A673 (cell line): ENCODE results near the gene PDCL3. TPM values are rescaled to one million over a fixed set of nuclear protein-coding genes. Genes with fewer than 3 reads are reported as not detected.
A peak's percentile ranks its signal among the peaks of the same experiment; 100 is the strongest.

Experiments
- BruUV-seq: library from RNA; stranded (reverse); fragments of 400-500 nt; replicated peaks from 2 replicates; lab custom pipeline; 2021; lab: Mats Ljungman, UMichigan
- CTCF ChIA-PET: fragments of 300-600 bp; sonication (Branson Sonifier 250); formaldehyde crosslinking; loops from one replicate; lab custom pipeline; 2022; ENCODE audit warnings: antibody characterized with exemption; lab: Charles Lee
- POLR2A ChIA-PET: fragments of 300-600 bp; sonication (Branson Sonifier 250); formaldehyde crosslinking; loops from one replicate; lab custom pipeline; 2022; ENCODE audit warnings: antibody characterized with exemption; ENCODE audit not compliant: low non-redundant PET; lab: Charles Lee
- DNase-seq: peaks from one replicate; pipeline ENCODE4 v3.0.0-alpha.2; 2015; ENCODE audit warnings: low spot score
- H3K27ac ChIP-seq: fragments of 200-600 bp; sonication (generic); 2 replicates; pipeline ENCODE4 v1.5.1; 2016; ENCODE audit warnings: mixed run types, low read depth, mild to moderate bottlenecking, mixed read lengths, antibody characterized with exemption, low read length; ENCODE audit not compliant: poor library complexity, severe bottlenecking
- H3K27me3 ChIP-seq: fragments of 200-600 bp; sonication (generic); replicated peaks from 2 replicates; pipeline ENCODE4 v1.6.1; 2017; ENCODE audit warnings: mixed run types, low read depth, mild to moderate bottlenecking, mixed read lengths, antibody characterized with exemption, low read length; ENCODE audit not compliant: insufficient read depth, poor library complexity
- H3K36me3 ChIP-seq: fragments of 200-600 bp; sonication (generic); 2 replicates; pipeline ENCODE4 v1.6.1; 2016; ENCODE audit warnings: mixed run types, mild to moderate bottlenecking, mixed read lengths, antibody characterized with exemption, low read length; ENCODE audit not compliant: insufficient read depth, poor library complexity, severe bottlenecking
- H3K4me1 ChIP-seq: fragments of 200-600 bp; sonication (generic); 2 replicates; pipeline ENCODE4 v1.6.1; 2017; ENCODE audit warnings: mixed run types, mild to moderate bottlenecking, mixed read lengths, antibody characterized with exemption, low read length; ENCODE audit not compliant: insufficient read depth, poor library complexity, severe bottlenecking
- H3K4me3 ChIP-seq: fragments of 200-600 bp; sonication (generic); 2 replicates; pipeline ENCODE4 v1.5.1; 2016; ENCODE audit warnings: low read depth, mixed run types, mild to moderate bottlenecking, mixed read lengths, low read length; ENCODE audit not compliant: poor library complexity, severe bottlenecking
- H3K9me3 ChIP-seq: fragments of 200-600 bp; sonication (generic); 2 replicates; pipeline ENCODE4 v1.6.1; 2016; ENCODE audit warnings: mixed run types, low read depth, mild to moderate bottlenecking, mixed read lengths, antibody characterized with exemption, low read length; ENCODE audit not compliant: poor library complexity, severe bottlenecking
- CTCF ChIP-seq: fragments of 300-800, 200-600 bp; sonication (generic); conservative IDR thresholded peaks from 2 replicates; pipeline ENCODE4 v1.5.1; 2017; ENCODE audit warnings: low read depth, mild to moderate bottlenecking, antibody characterized with exemption, low read length, moderate library complexity, mixed read lengths
- EZH2 ChIP-seq: fragments of 200-600 bp; sonication (generic); IDR thresholded peaks from 2 replicates; pipeline ENCODE4 v1.6.1; 2017; ENCODE audit warnings: borderline replicate concordance, low read depth, mild to moderate bottlenecking, mixed read lengths, antibody characterized with exemption, low read length; ENCODE audit not compliant: poor library complexity, severe bottlenecking
- intact Hi-C: fragments of 100-400 bp; cut with micrococcal nuclease; formaldehyde crosslinking; loops from one replicate; pipeline ENCODE4 v1.10.0; 2022; ENCODE audit not compliant: unreplicated experiment
- total RNA-seq: library from RNA; stranded (reverse); gene quantifications from 2 replicates; pipeline ENCODE4 v1.2.3, GENCODE V29; 2021

PDCL3 gene
- total RNA-seq, 1 experiment from 2014 or later: 37.6 TPM

GRCh38 chr2:100606726-100607343 is 44.0 kb downstream of the PDCL3 start:
- H3K27me3 ChIP-seq: no peaks in the 10 kb centered on the region
- H3K9me3 ChIP-seq: no peaks in the 10 kb centered on the region
- H3K27ac ChIP-seq: no peak overlapping the region
- intact Hi-C loops: loop anchor here (1.0 to 2.0 kb wide), 2 partner anchors 378 to 598 kb away; no protein-coding TSS in a partner anchor
- DNase-seq: peak; percentile 59
- no TSS peak for BruUV-seq
- ChIA-PET POLR2A (no interaction called here), CTCF (no interaction called here)
- H3K4me1 ChIP-seq: no peaks in the 10 kb centered on the region
- TF ChIP-seq CTCF (peak; percentile 82), EZH2 (no peak)
- H3K4me3 ChIP-seq: no peak overlapping the region
- no peaks in the 10 kb centered on the region for H3K36me3 ChIP-seq

- CTCF ChIA-PET: interaction anchor here (0.6 to 1.2 kb wide), 5 partner anchors 20 to 595 kb away, joined by 3 to 7 read pairs (median 4); no protein-coding TSS in a partner anchor
- POLR2A ChIA-PET: no interaction called here
- TF ChIP-seq EZH2 (no peak), CTCF (peak; percentile 76)
- H3K27ac ChIP-seq: no peak overlapping the region
- no peaks in the 10 kb centered on the region for H3K4me1 ChIP-seq
- H3K36me3 ChIP-seq: no peaks in the 10 kb centered on the region
- intact Hi-C loops: loop anchor here (5.0 kb wide), 1 partner anchor 117 kb away; no protein-coding TSS in a partner anchor
- BruUV-seq: no TSS peak
- DNase-seq: peak; percentile 78
- H3K9me3 ChIP-seq: no peaks in the 10 kb centered on the region
- no peaks in the 10 kb centered on the region for H3K27me3 ChIP-seq
- no peak overlapping the region for H3K4me3 ChIP-seq
Observed at GRCh38 chr2:100610381-100610831, 47.6 kb downstream of the PDCL3 start.

GRCh38 chr2:100611079-100612029 is 48.6 kb downstream of the PDCL3 start:
- no peak for DNase-seq
- BruUV-seq: no TSS peak
- TF ChIP-seq CTCF: no peak
- TF ChIP-seq EZH2: no peak
- ChIA-PET CTCF (interaction anchor here (0.6 to 1.2 kb wide), 4 partner anchors 19 to 594 kb away, joined by 3 to 5 read pairs (median 4); no protein-coding TSS in a partner anchor), POLR2A (interaction anchor here (0.6 kb wide), 1 partner anchor 55 kb away, joined by 3 read pairs; no protein-coding TSS in a partner anchor)
- Histone ChIP-seq H3K4me1 (no peaks in the 10 kb centered on the region), H3K36me3 (no peaks in the 10 kb centered on the region), H3K4me3 (no peak overlapping the region), H3K27ac (no peak overlapping the region), H3K27me3 (no peaks in the 10 kb centered on the region), H3K9me3 (no peaks in the 10 kb centered on the region)
- intact Hi-C loops: loop anchor here (5.0 kb wide), 1 partner anchor 116 kb away; no protein-coding TSS in a partner anchor
